ENCODE data around the gene SLC25A39.

SLC25A39 gene

DNA sequence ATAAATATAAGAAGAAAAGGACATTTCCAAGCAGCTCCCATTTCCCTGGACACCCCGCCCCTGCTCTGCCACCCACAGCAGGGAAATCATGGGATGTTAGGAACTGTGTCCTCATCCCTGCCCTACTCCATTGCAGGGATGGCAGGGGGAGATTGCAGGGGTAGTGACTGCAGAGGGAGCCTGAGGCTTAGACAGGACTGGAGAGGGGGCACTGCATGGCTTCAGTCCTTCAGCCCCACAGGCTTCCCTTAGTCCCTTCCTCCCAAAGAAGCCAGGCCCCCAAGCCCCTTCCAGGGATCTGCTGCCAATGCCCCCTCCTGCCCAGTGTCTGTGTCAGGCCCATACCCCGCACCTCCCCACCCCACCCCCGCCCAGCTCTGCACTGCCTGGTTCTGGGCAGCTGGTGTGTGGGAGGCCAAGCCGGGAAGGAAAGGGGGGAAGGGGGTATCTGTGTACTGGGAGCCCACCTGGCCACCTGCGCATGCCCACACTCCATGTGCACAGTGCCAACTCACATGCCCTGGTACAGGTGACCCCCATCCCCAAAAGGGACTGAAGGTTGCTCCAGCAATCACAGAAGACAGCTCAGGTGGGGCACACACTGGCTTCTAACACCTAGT lies 13.0 kb downstream of the SLC25A39 start:
- no peak for DNase-seq

DNA sequence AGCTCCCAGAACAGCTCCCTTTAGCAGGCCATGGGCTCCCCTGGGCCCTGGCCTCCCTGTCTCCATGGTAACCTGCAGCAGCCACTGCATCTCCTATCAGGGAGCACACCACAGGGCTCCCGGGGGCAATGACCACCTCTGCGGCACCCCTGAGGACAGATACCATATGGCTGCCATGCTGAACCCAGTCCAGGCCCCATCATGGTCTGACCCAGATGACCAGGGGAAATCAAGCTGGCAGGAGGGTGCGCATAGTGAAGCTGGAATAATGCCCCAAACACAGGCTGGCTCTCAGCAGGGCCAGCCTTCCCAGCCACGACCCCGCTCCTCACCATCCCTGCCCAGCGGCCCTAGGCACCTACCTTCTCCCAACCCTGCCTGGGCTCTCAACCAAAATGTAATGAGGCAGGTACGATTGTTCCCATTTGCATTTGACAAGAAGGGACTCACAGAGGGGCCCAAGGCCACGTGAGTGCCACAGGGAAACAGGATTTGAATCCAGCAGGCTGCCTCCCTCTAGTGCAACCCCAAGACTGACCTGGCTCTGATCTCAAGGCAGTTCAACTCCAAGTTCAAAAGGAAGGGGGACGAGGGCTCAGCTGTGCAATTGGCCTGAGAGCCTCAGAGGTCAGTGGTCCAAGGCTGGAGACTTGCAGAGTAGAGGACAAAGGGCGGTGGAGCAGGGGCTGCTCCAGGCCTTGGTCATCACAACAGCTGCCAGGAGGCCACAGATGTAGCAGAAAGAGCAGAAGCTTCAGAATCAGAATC lies 13.8 kb downstream of the SLC25A39 start:
- no peak for DNase-seq

- DNase-seq, result no peak
Observed at GRCh38 chr17:44310188-44310587, 14.4 kb downstream of the SLC25A39 start.

DNA sequence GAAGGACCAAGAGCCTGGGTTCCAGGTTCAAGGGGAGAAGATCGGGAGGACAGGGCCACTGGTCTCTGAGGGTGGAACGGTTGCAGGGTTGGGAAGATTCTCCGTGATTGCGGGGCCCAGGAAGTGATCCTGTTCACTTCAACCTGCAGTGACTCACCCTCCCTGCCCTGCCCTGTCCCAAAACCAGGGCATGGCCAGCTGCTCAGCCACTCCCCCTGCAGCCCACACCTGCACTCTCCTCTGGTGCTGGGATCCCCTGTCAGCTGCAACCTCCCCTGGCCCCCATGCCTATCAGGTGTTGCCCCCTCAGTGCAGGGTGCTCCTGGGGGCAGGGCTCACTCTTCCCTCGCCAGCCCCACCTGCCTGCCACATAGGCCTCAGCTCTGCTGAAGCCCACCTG lies 15.2 kb downstream of the SLC25A39 start:
- DNase-seq, result no peak

- peak; percentile 27 for DNase-seq
Observed at GRCh38 chr17:44308865-44309264, 15.8 kb downstream of the SLC25A39 start.

- DNase-seq, result peak; percentile 67
Observed at GRCh38 chr17:44308320-44308818, 16.3 kb downstream of the SLC25A39 start, which contains the start of gene RUNDC3A. TSS of gene RUNDC3A (plus strand) at chr17:44308601. CDS start at chr17:44308833, 232 bp downstream.

DNA sequence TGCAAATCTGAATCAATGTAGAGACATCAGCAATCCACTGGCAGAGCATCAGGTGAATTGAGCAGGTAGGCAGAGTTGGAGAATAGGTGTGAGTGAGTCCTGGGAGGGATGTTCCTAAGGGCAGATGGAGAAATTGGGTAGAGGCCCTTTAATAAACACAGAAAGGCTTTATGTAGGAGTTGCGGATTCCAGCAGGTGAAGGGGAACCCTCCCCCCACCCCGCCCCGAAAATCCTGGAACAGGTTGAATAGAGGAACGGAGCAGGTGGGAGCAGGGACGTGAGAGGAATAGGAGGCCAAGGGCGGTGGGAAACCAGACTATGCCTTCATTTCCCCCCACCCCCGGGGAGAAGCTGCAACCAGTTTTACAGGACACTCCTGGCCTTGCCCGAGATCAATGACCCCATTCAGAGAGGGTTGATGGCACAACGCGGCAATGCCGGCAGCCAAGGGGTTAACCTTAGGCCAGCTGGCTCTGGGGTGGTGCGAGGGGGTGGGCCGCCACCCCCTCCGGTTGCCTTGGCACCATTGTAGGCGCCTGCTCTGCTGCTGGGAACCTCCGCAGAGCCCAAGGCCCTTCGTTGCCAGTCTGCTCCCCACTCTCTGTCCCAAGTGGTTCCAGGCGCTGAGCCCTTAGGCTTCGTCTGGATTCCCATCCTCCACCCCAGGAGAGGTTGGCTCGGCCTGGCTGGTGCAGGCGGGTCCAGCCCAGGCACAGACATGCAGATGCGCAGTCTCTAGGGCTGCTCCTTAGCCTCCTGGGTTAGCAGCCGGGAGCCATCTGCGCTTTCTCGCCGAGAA lies 17.0 kb downstream of the SLC25A39 start:
- DNase-seq, result peak; percentile 33

DNA sequence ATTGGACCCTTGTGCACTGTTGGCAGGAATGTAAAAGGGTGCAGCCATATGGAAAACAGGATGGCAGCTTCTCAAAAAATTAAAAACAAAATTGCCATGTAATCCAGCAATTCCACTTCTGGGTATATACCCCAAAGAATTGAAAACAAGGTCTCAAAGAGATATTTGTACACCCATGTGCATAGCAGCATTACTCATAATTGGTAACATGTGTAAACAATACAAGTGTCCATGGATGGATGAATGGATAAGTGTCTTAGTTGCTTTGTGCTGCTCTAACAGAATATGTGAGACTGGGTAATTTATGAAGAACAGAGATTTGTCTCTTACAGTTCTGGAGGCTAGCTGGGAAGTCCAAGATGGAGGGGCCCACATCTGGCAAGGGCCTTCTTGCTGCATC lies 20.0 kb downstream of the SLC25A39 start:
- no peak for DNase-seq

DNA sequence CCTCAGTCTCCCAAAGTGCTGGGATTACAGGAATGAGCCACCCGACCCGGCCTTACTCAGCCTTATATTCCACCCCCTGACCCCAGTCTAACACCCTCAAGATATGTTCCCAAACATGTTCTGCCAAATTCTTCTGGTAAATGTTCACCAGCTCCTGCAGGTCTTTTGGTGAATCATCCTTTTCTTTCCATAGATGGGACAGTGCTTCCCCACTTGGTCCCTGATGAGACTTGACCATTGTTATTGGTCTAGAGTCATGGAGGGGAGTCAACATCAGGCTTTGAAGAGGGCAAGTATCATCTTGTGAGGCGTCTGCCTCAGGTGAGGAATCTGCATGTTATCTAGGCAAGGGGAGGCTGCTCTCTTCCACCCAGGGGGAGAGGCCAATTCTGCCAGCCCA lies 26.6 kb downstream of the SLC25A39 start:
- no peak for DNase-seq

- no peak for DNase-seq
Observed at GRCh38 chr17:44293509-44294226, 31.0 kb downstream of the SLC25A39 start.

DNA sequence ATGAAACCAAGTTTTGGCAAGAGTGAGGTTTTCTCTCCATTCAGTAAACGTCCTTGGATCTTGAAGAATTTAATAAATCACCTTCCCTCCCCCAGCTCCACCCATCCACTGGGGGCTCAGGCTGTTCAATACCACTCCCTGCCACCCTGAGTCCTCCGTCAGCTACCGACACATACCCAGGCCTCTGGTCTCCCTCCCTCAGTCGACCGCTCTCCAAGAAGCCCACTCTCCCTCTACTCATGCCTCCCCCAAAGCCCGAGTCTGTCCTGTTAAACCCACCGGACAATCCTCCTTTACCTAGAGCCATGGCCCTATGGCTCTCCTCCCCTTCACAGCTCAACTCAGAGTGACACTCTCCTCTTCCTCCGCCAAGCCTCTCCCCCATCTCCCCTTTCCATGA lies 37.0 kb downstream of the SLC25A39 start:
- no peak for DNase-seq

DNA sequence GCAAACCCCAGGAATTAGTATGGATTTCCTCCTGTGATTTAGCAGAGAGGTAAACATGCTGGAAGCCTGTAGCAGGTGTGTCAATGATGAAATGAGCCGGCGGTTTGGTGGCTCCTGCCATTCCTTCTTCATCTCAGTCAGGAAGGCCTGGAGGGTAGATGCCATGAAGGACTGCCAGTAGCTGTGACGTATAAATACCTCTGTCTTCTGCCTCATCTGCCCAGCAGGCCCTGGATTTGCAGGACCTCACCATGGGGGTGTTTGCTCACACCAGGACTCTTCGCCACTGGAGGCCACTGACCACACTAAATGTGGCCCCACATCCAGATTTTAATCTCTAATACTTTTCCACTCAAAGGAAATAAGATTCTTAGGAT lies 40.6 kb downstream of the SLC25A39 start:
- no peak for DNase-seq

GRCh38 chr17:44283344-44284023 lies 41.1 kb downstream of the SLC25A39 start:
- no peak for DNase-seq

DNA sequence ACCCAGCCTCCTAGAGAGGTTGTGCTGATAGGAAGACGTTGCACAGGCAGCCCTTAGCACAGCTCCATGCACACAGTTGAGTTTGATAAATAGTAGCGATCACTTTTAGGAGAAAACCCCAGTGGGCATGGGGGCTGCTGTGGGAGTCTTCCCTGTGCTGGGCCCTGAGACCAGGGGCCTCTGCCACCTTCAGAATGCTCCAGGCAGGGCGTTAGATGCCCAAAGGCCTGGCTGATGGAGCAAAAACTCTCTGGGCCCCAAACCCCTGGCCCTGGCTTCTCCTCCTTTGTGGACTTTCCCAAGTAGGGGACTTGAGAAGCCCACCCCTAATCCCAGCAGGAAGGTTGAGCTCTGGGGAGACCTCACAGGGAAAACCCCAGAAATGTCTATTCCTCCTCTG lies 42.4 kb downstream of the SLC25A39 start:
- no peak for DNase-seq

- DNase-seq, result no peak
Observed at GRCh38 chr17:44281570-44281969, 43.1 kb downstream of the SLC25A39 start.

DNA sequence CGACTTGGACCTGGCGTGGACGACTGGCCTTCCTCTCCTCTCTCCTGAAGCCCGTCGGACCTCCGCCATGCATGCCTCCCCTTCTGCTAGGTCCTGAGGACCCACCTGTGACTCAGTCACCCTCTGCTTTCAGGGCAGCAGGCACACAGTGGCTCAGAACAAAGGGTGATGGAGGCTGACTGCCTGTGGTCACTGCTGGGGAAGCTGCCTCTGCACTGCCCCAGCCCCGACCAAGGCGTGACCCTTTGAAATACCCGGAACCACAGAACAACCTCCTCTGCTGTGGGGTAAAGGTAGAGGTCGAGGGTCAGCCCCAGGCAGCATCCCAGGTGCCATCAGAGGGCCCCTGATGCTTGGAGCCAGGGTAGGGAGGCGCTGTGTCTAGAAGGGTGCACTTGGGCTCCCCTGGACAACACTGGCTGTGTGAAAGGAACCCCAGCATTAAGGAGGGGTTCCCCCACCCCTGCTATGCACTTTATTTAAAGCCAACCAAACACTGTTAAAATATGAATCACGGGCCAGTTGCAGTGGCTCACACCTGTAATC lies 44.2 kb downstream of the SLC25A39 start:
- DNase-seq, result no peak

DNA sequence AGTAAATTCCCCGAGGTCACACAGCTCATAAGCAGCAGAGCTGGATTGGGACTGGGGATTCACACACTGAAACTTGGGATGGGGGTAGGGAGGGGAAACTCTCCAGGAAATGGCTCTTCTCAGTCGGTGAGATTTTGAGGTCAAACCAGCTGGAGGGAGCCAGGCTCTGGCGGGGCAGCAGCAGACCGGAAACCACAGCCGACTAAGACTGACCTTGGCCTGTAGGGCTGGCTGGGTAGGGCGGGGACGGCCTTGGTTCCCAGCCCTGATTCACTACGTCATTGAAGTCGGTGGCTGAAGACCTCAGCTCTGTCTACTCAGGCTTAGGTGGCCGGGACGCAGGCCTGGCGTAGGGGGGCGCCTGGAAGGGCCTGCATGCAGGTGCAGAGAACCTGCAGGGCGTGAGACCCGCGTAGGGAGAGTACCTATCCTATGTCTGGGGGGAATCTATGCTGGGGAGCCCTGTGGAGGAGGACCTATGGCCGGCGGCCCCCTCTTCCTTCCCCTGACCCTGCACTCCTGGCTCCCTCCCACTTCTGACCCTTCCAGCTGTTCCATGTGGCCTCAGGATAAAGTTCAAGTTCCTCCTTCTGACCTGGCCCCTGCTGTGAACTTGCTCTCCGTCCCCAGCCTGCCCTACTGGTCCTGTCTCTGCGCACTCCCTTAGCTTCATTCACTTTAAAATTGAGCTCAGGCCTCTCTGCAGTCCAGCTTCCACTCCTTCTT lies 44.8 kb downstream of the SLC25A39 start:
- no peak for DNase-seq

- DNase-seq, result no peak
Observed at GRCh38 chr17:44279346-44279665, 45.3 kb downstream of the SLC25A39 start.

- DNase-seq, result no peak
Observed at GRCh38 chr17:44277976-44278375, 46.6 kb downstream of the SLC25A39 start.

DNA sequence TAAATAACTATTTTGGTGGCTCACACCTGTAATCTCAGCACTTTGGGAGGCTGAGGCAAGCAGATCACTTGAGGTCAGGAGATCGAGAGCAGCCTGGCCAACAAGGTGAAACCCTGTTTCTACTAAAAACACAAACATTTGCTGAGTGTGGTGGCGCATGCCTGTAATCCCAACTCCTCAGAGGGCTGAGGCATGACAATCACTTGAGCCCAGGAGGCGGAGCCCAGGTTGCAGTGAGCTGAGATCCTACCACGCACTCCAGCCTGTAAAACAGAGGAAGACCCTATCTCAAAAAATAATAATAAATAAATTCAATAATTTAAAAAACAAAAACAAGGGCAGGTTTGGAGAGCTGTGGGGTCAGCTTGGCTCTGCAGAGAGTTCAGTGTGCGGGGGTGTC lies 51.0 kb downstream of the SLC25A39 start:
- no peak for DNase-seq

- no peak for DNase-seq
Observed at GRCh38 chr17:44272954-44273353, 51.7 kb downstream of the SLC25A39 start.

Data from DMS153 (cell line).